HCT116 (cell line): ENCODE data around the gene PRM1.

Source experiments
- EZH2 ChIP-seq: fragments of 200-600 bp; sonication (generic); IDR thresholded peaks from 2 replicates; pipeline ENCODE4 v1.6.1; 2017; ENCODE audit warnings: antibody characterized with exemption, mixed run types
- JUND ChIP-seq: IDR thresholded peaks from 2 replicates; pipeline ENCODE4 v1.6.1; 2012
- MAX ChIP-seq: IDR thresholded peaks from 2 replicates; pipeline ENCODE4 v1.6.1; 2012
- POLR2AphosphoS5 ChIP-seq: IDR thresholded peaks from 2 replicates; pipeline ENCODE4 v1.6.1; 2011; ENCODE audit warnings: mild to moderate bottlenecking, low read depth, low read length, moderate library complexity
- REST ChIP-seq: IDR thresholded peaks from 2 replicates; pipeline ENCODE4 v1.6.1; 2012; ENCODE audit warnings: low read depth
- SIN3A ChIP-seq: IDR thresholded peaks from 2 replicates; pipeline ENCODE4 v1.6.1; 2012; ENCODE audit warnings: low read depth
- SP1 ChIP-seq: IDR thresholded peaks from 2 replicates; pipeline ENCODE4 v1.6.1; 2012; ENCODE audit warnings: low read depth
- YY1 ChIP-seq: IDR thresholded peaks from 2 replicates; pipeline ENCODE4 v1.6.1; 2011; ENCODE audit warnings: low read length, low read depth, moderate library complexity, mild to moderate bottlenecking; ENCODE audit not compliant: insufficient replicate concordance; ENCODE audit errors: extremely low read depth
- TF ChIP-seq, protein P1 (sequence below), 3 experiments: fragments of 200-600 bp in 1 of 3; sonication (generic) in 1 of 3; IDR thresholded peaks in 2 of 3; conservative IDR thresholded peaks in 1 of 3; 2 replicates each; pipeline ENCODE4 v1.5.1; 2012 to 2017; ENCODE audit warnings: low read depth in 2 of 3, low read length in 2 of 3, antibody characterized with exemption in 1 of 3, borderline replicate concordance in 1 of 3, control low read depth in 1 of 3, mild to moderate bottlenecking in 1 of 3, mixed read lengths in 1 of 3, mixed run types in 1 of 3, moderate library complexity in 1 of 3; ENCODE audit not compliant: insufficient read depth in 1 of 3

GRCh38 chr16:11327277-11328171 is 46.4 kb upstream of the PRM1 start:
- no peak for TF ChIP-seq EZH2
- no peak for TF ChIP-seq POLR2AphosphoS5
- no peak for TF ChIP-seq MAX
- TF ChIP-seq, protein P1, sequence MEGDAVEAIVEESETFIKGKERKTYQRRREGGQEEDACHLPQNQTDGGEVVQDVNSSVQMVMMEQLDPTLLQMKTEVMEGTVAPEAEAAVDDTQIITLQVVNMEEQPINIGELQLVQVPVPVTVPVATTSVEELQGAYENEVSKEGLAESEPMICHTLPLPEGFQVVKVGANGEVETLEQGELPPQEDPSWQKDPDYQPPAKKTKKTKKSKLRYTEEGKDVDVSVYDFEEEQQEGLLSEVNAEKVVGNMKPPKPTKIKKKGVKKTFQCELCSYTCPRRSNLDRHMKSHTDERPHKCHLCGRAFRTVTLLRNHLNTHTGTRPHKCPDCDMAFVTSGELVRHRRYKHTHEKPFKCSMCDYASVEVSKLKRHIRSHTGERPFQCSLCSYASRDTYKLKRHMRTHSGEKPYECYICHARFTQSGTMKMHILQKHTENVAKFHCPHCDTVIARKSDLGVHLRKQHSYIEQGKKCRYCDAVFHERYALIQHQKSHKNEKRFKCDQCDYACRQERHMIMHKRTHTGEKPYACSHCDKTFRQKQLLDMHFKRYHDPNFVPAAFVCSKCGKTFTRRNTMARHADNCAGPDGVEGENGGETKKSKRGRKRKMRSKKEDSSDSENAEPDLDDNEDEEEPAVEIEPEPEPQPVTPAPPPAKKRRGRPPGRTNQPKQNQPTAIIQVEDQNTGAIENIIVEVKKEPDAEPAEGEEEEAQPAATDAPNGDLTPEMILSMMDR (IDR thresholded peaks at IDR 0.05 in 2 of 3, conservative IDR thresholded peaks at IDR 0.05 in 1 of 3; ENCODE audit: borderline replicate concordance in 1 of 3, insufficient read depth in 1 of 3, low read depth in 2 of 3, low read length in 2 of 3), result no peak
- TF ChIP-seq SIN3A, result no peak
- no peak for TF ChIP-seq YY1
- TF ChIP-seq REST, result no peak
- TF ChIP-seq JUND, result no peak
- TF ChIP-seq SP1, result no peak
